HCT116 (cell line): ENCODE results near the gene HIVEP2. TPM values are rescaled to one million over a fixed set of nuclear protein-coding genes. Genes with fewer than 3 reads are reported as not detected.

Source experiments
- ATAC-seq: fragments of 200-7000 bp; cut with Tn5 transposase; 2 replicates; pipeline ENCODE4 v1.9.1; 2020; ENCODE audit warnings: mild to moderate bottlenecking, moderate library complexity
- BruUV-seq: library from RNA; stranded (reverse); fragments of 400-500 nt; replicated peaks from 2 replicates; lab custom pipeline; 2021; lab: Mats Ljungman, UMichigan
- CTCF ChIA-PET: fragments of 300-600 bp; sonication (Branson Sonifier 250); formaldehyde crosslinking; loops from one replicate; lab custom pipeline; 2021; ENCODE audit warnings: antibody characterized with exemption; lab: Charles Lee
- POLR2A ChIA-PET: fragments of 300-600, 350-600 bp; sonication (Branson Sonifier 250); formaldehyde crosslinking; loops from one replicate; lab custom pipeline; 2021; ENCODE audit warnings: antibody characterized with exemption; lab: Charles Lee
- RAD21 ChIA-PET, 2 experiments: fragments of 300-600 bp; sonication (Branson Sonifier 250); formaldehyde crosslinking; loops; one replicate each; lab custom pipeline; 2023; ENCODE audit warnings: low total read pairs in 2 of 2; ENCODE audit not compliant: uncharacterized antibody in 2 of 2, unreplicated experiment in 2 of 2, low non-redundant PET in 1 of 2; lab: Charles Lee
- DNase-seq: peaks from one replicate; pipeline ENCODE4 v3.0.0-alpha.2; 2010; ENCODE audit warnings: low read depth, low spot score
- H2AFZ ChIP-seq: fragments of 200-600 bp; shearing (Covaris generic), sonication (generic); 2 replicates; pipeline ENCODE4 v1.6.1; 2017; ENCODE audit warnings: low read depth, mixed run types, mixed read lengths, antibody characterized with exemption, low read length; ENCODE audit not compliant: poor library complexity, severe bottlenecking
- H3K27ac ChIP-seq: 2 replicates; pipeline ENCODE4 v1.5.1; 2012; ENCODE audit warnings: low read depth, low read length
- H3K27me3 ChIP-seq: fragments of 200-600 bp; sonication (generic); 2 replicates; pipeline ENCODE4 v1.6.1; 2016; ENCODE audit warnings: mixed run types, low read length, mixed read lengths; ENCODE audit not compliant: insufficient read depth
- H3K36me3 ChIP-seq, 2 experiments: fragments of 200-500 bp in 1 of 2; fragments of 200-600 bp in 1 of 2; sonication (Bioruptor generic) in 1 of 2; sonication (generic) in 1 of 2; 2 replicates each; pipeline versions ENCODE4 v1.5.1 to v1.6.1; 2014 to 2016; ENCODE audit warnings: low read length in 2 of 2, inconsistent platforms in 1 of 2, mixed read lengths in 1 of 2, mixed run types in 1 of 2; ENCODE audit not compliant: insufficient read depth in 2 of 2, control insufficient read depth in 1 of 2
- H3K4me1 ChIP-seq, 2 experiments: fragments of 200-600 bp in 1 of 2; sonication (generic) in 1 of 2; 2 replicates each; pipeline versions ENCODE4 v1.5.1 to v1.6.1; 2012 to 2017; ENCODE audit warnings: low read length in 2 of 2, inconsistent platforms in 1 of 2, mild to moderate bottlenecking in 1 of 2, mixed read lengths in 1 of 2, mixed run types in 1 of 2, moderate library complexity in 1 of 2; ENCODE audit not compliant: insufficient read depth in 2 of 2, control insufficient read depth in 1 of 2
- H3K4me2 ChIP-seq: fragments of 200-600 bp; sonication (generic); 2 replicates; pipeline ENCODE4 v1.6.1; 2017; ENCODE audit warnings: mixed run types, low read length, mixed read lengths
- H3K4me3 ChIP-seq, 2 experiments: fragments of 200-600 bp in 1 of 2; sonication (generic) in 1 of 2; replicated peaks in 1 of 2; 2 replicates each; pipeline ENCODE4 v1.5.1; 2011 to 2016; ENCODE audit warnings: low read length in 2 of 2, control low read depth in 1 of 2, low read depth in 1 of 2, mild to moderate bottlenecking in 1 of 2, mixed read lengths in 1 of 2, mixed run types in 1 of 2
- H3K79me2 ChIP-seq: fragments of 200-600 bp; sonication (generic); 2 replicates; pipeline ENCODE4 v1.6.1; 2017; ENCODE audit warnings: mild to moderate bottlenecking, mixed run types, low read length, moderate library complexity, mixed read lengths; ENCODE audit not compliant: insufficient read depth
- H3K9ac ChIP-seq: fragments of 200-600 bp; sonication (generic); 2 replicates; pipeline ENCODE4 v1.6.1; 2016; ENCODE audit warnings: low read length, mixed read lengths
- H3K9me2 ChIP-seq: fragments of 200-600 bp; sonication (generic), shearing (Covaris generic); 2 replicates; pipeline ENCODE4 v1.6.1; 2017; ENCODE audit warnings: mixed run types, mild to moderate bottlenecking, moderate library complexity; ENCODE audit not compliant: insufficient read depth
- H3K9me3 ChIP-seq, 2 experiments: fragments of 200-500 bp in 1 of 2; fragments of 200-600 bp in 1 of 2; sonication (Bioruptor generic) in 1 of 2; sonication (generic) in 1 of 2; 2 replicates each; pipeline ENCODE4 v1.6.1; 2014 to 2017; ENCODE audit warnings: low read length in 2 of 2, mixed read lengths in 2 of 2, inconsistent platforms in 1 of 2, low read depth in 1 of 2, mild to moderate bottlenecking in 1 of 2, mixed run types in 1 of 2, moderate library complexity in 1 of 2; ENCODE audit not compliant: control insufficient read depth in 1 of 2, insufficient read depth in 1 of 2
- H4K20me1 ChIP-seq: fragments of 200-600 bp; sonication (generic), shearing (Covaris generic); 2 replicates; pipeline ENCODE4 v1.6.1; 2017; ENCODE audit warnings: mixed run types, mild to moderate bottlenecking, moderate library complexity; ENCODE audit not compliant: insufficient read depth
- ATF3 ChIP-seq: IDR thresholded peaks from 2 replicates; pipeline ENCODE4 v1.6.1; 2012
- CBX3 ChIP-seq: IDR thresholded peaks from 2 replicates; pipeline ENCODE4 v1.6.1; 2012; ENCODE audit warnings: low read depth
- CEBPB ChIP-seq: IDR thresholded peaks from 2 replicates; pipeline ENCODE4 v1.6.1; 2012; ENCODE audit warnings: low read depth
- CTCF ChIP-seq, 3 experiments: fragments of 200-600 bp in 1 of 3; sonication (generic) in 1 of 3; IDR thresholded peaks in 2 of 3; conservative IDR thresholded peaks in 1 of 3; 2 replicates each; pipeline ENCODE4 v1.5.1; 2012 to 2017; ENCODE audit warnings: low read depth in 2 of 3, low read length in 2 of 3, antibody characterized with exemption in 1 of 3, borderline replicate concordance in 1 of 3, control low read depth in 1 of 3, mild to moderate bottlenecking in 1 of 3, mixed read lengths in 1 of 3, mixed run types in 1 of 3, moderate library complexity in 1 of 3; ENCODE audit not compliant: insufficient read depth in 1 of 3
- ELF1 ChIP-seq: IDR thresholded peaks from 2 replicates; pipeline ENCODE4 v1.6.1; 2012; ENCODE audit warnings: low read depth, borderline replicate concordance
- EZH2phosphoT487 ChIP-seq: fragments of 200-600 bp; IDR thresholded peaks from 2 replicates; pipeline ENCODE4 v1.6.1; 2018; ENCODE audit warnings: antibody characterized with exemption, borderline replicate concordance
- JUND ChIP-seq: IDR thresholded peaks from 2 replicates; pipeline ENCODE4 v1.6.1; 2012
- POLR2A ChIP-seq: IDR thresholded peaks from 2 replicates; pipeline ENCODE4 v1.7.0; 2011; ENCODE audit warnings: borderline replicate concordance; ENCODE audit not compliant: insufficient read depth, insufficient read length; ENCODE audit errors: extremely low read depth
- REST ChIP-seq: IDR thresholded peaks from 2 replicates; pipeline ENCODE4 v1.6.1; 2012; ENCODE audit warnings: low read depth
- SP1 ChIP-seq: IDR thresholded peaks from 2 replicates; pipeline ENCODE4 v1.6.1; 2012; ENCODE audit warnings: low read depth
- YY1 ChIP-seq: IDR thresholded peaks from 2 replicates; pipeline ENCODE4 v1.6.1; 2011; ENCODE audit warnings: low read length, low read depth, moderate library complexity, mild to moderate bottlenecking; ENCODE audit not compliant: insufficient replicate concordance; ENCODE audit errors: extremely low read depth
- ZBTB33 ChIP-seq: IDR thresholded peaks from 2 replicates; pipeline ENCODE4 v1.6.1; 2011; ENCODE audit warnings: mild to moderate bottlenecking, low read length, moderate library complexity; ENCODE audit not compliant: insufficient replicate concordance; ENCODE audit errors: extremely low read depth
- intact Hi-C: fragments of 100-400 bp; cut with micrococcal nuclease; formaldehyde crosslinking; loops from 2 replicates; pipeline ENCODE4 v1.10.0; 2022
- total RNA-seq: library from RNA; stranded (reverse); gene quantifications from one replicate; pipeline ENCODE4 v1.2.1, GENCODE V29; 2021; ENCODE audit not compliant: unreplicated experiment

Gene HIVEP2
- total RNA-seq, 1 experiment from 2014 or later: 8.1 TPM

GRCh38 chr6:142913511-142914047 is 31.4 kb downstream of the HIVEP2 start:
- Histone ChIP-seq H2AFZ (no peak overlapping the region), H3K9me2 (no peaks in the 10 kb centered on the region; the same call in 1 of the 2 replicates), H3K4me3 (no peak overlapping the region), H3K9ac (no peak overlapping the region), H3K4me2 (no peak overlapping the region), H4K20me1 (no peaks in the 10 kb centered on the region), H3K9me3 (no peaks in the 10 kb centered on the region), H3K4me1 (no peaks in the 10 kb centered on the region), H3K27me3 (no peaks in the 10 kb centered on the region), H3K36me3 (no peaks in the 10 kb centered on the region), H3K27ac (no peak overlapping the region), H3K79me2 (no peaks in the 10 kb centered on the region)
- ChIA-PET CTCF (no interaction called here), RAD21 (no interaction called here), POLR2A (no interaction called here)
- ATAC-seq (no peak), DNase-seq (no peak)
- intact Hi-C loops: no loop called here
- no TSS peak for BruUV-seq
- TF ChIP-seq POLR2A (no peak), YY1 (no peak), CBX3 (no peak)
- TF ChIP-seq, all 23 proteins: peak for 0

GRCh38 chr6:142913036-142913510 is 31.9 kb downstream of the HIVEP2 start:
- Histone ChIP-seq H2AFZ (no peak overlapping the region), H3K36me3 (no peaks in the 10 kb centered on the region), H3K4me1 (no peaks in the 10 kb centered on the region), H3K27me3 (no peaks in the 10 kb centered on the region), H3K9ac (no peak overlapping the region), H3K27ac (no peak overlapping the region), H3K79me2 (no peaks in the 10 kb centered on the region), H3K9me3 (no peaks in the 10 kb centered on the region), H3K4me3 (no peak overlapping the region), H3K9me2 (no peaks in the 10 kb centered on the region; the same call in 1 of the 2 replicates), H3K4me2 (no peak overlapping the region), H4K20me1 (no peaks in the 10 kb centered on the region)
- intact Hi-C loops: no loop called here
- POLR2A ChIA-PET: no interaction called here
- RAD21 ChIA-PET: no interaction called here
- CTCF ChIA-PET: no interaction called here
- DNase-seq (no peak), ATAC-seq (no peak)
- no TSS peak for BruUV-seq
- TF ChIP-seq ATF3 (no peak), SP1 (no peak), CTCF (IDR thresholded peaks at IDR 0.05 in 2 of 3, conservative IDR thresholded peaks at IDR 0.05 in 1 of 3; ENCODE audit: borderline replicate concordance in 1 of 3, insufficient read depth in 1 of 3, low read depth in 2 of 3, low read length in 2 of 3) (no peak), ZBTB33 (no peak), CEBPB (no peak), ELF1 (no peak), EZH2phosphoT487 (no peak), REST (no peak), JUND (no peak)
